Epithelial cell of proximal tubule (primary cell): ENCODE measurements around the gene KLF11. TPM values are rescaled to one million over a fixed set of nuclear protein-coding genes. Genes with fewer than 3 reads are reported as not detected.
"Not testable (repeated sequence)": the region's sequence is repeated elsewhere in the genome, so short reads cannot be mapped to it uniquely, and the experiment has no call there.

ENCODE experiments used
- DNase-seq: peaks from one replicate; pipeline ENCODE4 v3.0.0-alpha.2; 2011; ENCODE audit warnings: low read depth
- H3K4me3 ChIP-seq: 2 replicates; pipeline ENCODE4 v1.5.1; 2011; ENCODE audit warnings: low read depth, mild to moderate bottlenecking, low read length
- CTCF ChIP-seq: conservative IDR thresholded peaks from 2 replicates; pipeline ENCODE4 v1.5.1; 2012; ENCODE audit warnings: low read depth, mild to moderate bottlenecking, low read length
- total RNA-seq: library from RNA; depleted of rRNA; stranded (reverse); fragments of >200 nt; gene quantifications from 2 replicates; pipeline ENCODE4 v1.2.3, GENCODE V29; 2015

The KLF11 gene
- total RNA-seq, 1 donor from 2014 or later, result 9.3 TPM

DNA sequence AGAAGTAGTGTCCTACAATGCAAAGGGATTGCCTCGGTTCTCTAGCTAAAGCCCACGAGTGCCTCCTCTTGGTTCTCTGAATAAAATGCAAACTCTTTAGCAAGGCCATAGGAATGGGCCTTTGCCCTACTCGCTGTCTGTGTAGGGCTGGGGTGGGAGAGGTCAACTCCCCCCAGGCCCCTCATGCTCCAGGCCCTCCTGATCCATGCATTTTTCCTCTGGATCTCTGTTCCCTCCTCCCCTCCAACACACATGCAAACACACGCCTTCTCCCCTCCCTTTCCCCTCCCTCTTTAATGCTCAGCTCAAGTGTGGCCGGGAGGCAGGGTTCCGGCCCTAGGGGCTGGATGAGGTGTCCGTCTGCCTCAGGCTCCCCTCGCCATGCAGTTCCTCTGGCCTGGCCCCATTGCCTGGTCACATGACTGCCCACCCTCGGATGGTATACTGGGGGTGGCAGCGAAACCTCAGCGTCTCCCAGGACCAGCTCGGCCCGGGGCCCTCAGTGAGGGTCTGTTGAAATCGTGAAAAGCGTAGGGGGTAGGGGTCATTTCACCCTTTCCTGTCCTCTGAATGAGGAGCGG, 14.9 kb upstream of the KLF11 start:
- TF ChIP-seq CTCF, result no peak
- H3K4me3 ChIP-seq, result no peak overlapping the region
- DNase-seq, result no peak

DNA sequence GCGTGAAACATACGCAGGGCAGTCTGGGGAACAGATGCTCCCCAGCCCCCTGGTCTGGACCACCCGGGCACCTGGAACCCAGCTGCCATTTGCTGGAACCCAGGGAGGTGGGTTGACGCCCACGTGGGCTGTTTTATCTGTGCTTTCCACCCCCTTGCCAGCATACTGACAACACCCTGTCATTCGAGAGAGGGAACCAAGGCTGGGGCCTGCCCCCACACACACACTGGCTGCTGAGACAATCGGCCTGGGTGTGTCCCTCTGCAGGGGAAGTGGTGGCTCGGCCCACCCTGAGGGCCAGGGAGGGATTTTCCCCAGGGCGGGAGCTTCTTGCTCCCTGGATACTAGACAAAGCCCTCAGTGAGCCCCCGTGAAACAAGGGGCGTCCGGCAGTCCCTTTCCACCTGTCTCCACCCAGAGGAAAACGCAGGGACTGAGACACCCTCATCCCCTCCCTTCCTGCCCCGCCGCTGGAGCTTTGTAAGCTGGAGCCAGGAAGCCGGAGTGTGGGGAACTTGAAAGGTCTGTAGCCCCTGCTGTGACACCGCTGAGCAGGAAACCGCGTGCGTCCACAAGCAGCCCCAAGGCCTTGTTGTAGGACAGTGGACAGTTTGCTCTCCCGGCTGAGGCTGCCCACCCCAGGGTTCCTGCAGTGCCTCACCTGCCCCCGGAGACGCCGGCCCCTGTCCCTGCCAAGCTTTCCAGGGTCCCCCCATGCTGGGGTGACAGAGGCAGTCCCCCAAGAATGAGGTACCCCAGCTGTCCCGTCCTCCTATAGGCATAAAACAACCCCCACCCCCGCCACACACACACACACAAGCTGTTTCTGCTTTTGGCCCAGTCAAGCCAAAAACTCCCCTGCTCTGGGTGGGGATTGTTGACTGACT, 14.1 kb upstream of the KLF11 start:
- H3K4me3 ChIP-seq, result no peak overlapping the region
- no peak for TF ChIP-seq CTCF
- no peak for DNase-seq

DNA sequence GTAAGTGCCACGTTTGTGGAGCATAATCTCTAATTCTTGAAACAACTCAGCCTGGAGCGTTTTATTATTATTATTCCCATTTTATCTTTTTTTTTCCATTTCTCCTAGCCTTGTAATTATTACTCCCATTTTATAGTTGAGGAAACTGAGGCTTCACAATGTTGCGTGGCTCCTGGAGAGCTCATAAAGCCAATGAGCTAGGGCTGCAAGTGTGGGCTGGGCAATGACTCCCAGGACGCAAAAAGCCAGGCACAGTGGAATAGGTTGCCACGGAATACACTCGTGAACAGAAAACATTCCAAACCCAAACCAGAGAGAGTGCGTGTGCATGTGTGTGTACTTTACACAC, 13.5 kb upstream of the KLF11 start:
- TF ChIP-seq CTCF, result no peak
- H3K4me3 ChIP-seq, result no peak overlapping the region
- DNase-seq, result no peak

- H3K4me3 ChIP-seq, result no peak overlapping the region
- no peak for TF ChIP-seq CTCF
- no peak for DNase-seq
These were observed 13.0 kb upstream of the KLF11 start for GRCh38 chr2:10030311-10030736.

DNA sequence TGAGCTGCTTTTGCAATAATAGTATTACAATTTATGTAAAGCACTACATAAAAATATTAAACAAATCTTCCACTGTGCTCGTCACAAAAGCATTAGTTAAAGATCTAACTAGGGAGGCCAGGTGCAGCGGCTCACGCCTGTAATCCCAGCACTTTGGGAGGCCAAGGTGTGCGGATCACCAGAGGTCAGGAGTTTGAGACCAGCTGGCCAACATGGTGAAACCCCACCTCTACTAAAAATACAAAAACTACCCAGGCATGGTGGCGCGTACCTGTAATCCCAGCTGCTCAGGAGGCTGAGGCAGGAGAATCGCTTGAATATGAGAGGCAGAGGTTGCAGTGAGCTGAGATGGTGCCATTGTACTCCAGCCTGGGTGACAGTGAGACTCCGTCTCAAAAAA, 12.6 kb upstream of the KLF11 start:
- H3K4me3 ChIP-seq, DNase-seq: not testable (repeated sequence)

GRCh38 chr2:10031886-10032745, 11.2 kb upstream of the KLF11 start:
- DNase-seq, result no peak
- no peak overlapping the region for H3K4me3 ChIP-seq
- no peak for TF ChIP-seq CTCF

DNA sequence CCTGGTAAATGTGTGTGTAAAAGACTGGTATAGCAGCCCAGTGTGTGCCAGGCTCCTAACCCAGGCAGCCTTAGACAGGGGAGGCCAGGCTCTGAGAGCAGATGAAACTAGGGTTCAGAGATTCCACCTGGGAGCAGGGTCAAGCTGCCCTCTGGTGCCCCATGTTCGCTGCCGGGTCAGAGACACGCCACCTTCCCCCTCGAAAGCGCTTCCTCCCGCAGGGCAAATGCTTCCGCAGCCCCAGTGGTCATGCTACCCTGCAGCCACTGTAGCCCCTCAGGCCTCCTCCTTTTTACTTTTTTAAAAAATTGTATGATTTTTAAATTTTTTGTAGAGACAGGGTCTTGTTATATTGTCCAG, 10.6 kb upstream of the KLF11 start:
- no peak overlapping the region for H3K4me3 ChIP-seq
- TF ChIP-seq CTCF, result no peak
- DNase-seq, result no peak
